ENCODE results near the gene VENTX. TPM values are rescaled to one million over a fixed set of nuclear protein-coding genes. Genes with fewer than 3 reads are reported as not detected.

VENTX gene
- total RNA-seq, 1 experiment from 2014 or later = not detected

DNA sequence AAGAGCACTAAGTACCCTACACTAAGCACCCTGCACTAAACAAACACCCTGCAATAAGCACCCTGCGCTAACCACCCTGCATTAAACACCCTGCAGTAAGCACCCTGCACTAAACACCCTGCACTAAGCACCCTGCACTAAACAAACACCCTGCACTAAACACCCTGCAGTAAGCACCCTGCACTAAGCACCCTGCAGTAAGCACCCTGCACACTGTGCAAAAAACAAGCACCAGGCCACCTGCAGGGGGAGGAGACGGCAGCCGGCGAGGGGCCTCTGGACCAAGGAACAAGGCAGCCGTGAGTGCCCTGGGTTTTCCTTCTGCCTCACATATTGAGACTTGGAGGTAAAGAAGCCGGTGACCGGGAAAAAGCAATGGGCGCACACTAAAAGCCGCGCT, 47.4 kb upstream of the VENTX start:
- Histone ChIP-seq H3K9me3 (ENCODE audit: control insufficient read depth, insufficient read depth, low read depth, low read length) (no peaks in the 10 kb centered on the region), H3K27me3 (ENCODE audit: control insufficient read depth, insufficient read depth, low read length) (peaks cover 8% of the 10 kb centered on the region), H3K36me3 (ENCODE audit: control insufficient read depth, insufficient read depth, low read length) (no peaks in the 10 kb centered on the region), H3K4me3 (ENCODE audit: low read depth in 2 of 2, low read length in 2 of 2) (no peak overlapping the region), H3K27ac (ENCODE audit: low read length) (no peak overlapping the region), H3K4me1 (ENCODE audit: control insufficient read depth, insufficient read depth, low read length) (no peaks in the 10 kb centered on the region)
- POLR2A ChIA-PET = no interaction called here
- in situ Hi-C loops (cut with HindIII; ENCODE audit: low pct_unique_long_range_greater_than_20kb, low sequenced_read_pairs) = no loop called here
- TF ChIP-seq, protein P1, sequence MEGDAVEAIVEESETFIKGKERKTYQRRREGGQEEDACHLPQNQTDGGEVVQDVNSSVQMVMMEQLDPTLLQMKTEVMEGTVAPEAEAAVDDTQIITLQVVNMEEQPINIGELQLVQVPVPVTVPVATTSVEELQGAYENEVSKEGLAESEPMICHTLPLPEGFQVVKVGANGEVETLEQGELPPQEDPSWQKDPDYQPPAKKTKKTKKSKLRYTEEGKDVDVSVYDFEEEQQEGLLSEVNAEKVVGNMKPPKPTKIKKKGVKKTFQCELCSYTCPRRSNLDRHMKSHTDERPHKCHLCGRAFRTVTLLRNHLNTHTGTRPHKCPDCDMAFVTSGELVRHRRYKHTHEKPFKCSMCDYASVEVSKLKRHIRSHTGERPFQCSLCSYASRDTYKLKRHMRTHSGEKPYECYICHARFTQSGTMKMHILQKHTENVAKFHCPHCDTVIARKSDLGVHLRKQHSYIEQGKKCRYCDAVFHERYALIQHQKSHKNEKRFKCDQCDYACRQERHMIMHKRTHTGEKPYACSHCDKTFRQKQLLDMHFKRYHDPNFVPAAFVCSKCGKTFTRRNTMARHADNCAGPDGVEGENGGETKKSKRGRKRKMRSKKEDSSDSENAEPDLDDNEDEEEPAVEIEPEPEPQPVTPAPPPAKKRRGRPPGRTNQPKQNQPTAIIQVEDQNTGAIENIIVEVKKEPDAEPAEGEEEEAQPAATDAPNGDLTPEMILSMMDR (IDR thresholded peaks at IDR 0.05) = no peak
- TF ChIP-seq REST (IDR thresholded peaks at IDR 0.05; ENCODE audit: insufficient read depth in 1 of 2, low read depth in 2 of 2, low read length in 1 of 2) (no peak), POLR2AphosphoS5 (IDR thresholded peaks at IDR 0.05; ENCODE audit: low read depth, low read length) (no peak), TCF7L2 (IDR thresholded peaks at IDR 0.05; ENCODE audit: low read depth, low read length) (no peak), SIN3A (IDR thresholded peaks at IDR 0.05; ENCODE audit: borderline replicate concordance, insufficient read depth, low read depth, low read length) (no peak)
- ATAC-seq = no peak
- CTCF ChIA-PET = no interaction called here
- intact Hi-C loops (cut with micrococcal nuclease; ENCODE audit: unreplicated experiment) = no loop called here
- no TSS peak for BruUV-seq (replicated peaks)
- no peak for DNase-seq (ENCODE audit: low read depth, low spot score)

GRCh38 chr10:133191651-133192050, 46.0 kb upstream of the VENTX start:
- intact Hi-C loops (cut with micrococcal nuclease; ENCODE audit: unreplicated experiment) (no loop called here), in situ Hi-C loops (cut with HindIII; ENCODE audit: low pct_unique_long_range_greater_than_20kb, low sequenced_read_pairs) (no loop called here)
- POLR2A ChIA-PET = no interaction called here
- DNase-seq (ENCODE audit: low read depth, low spot score) (no peak), ATAC-seq (no peak)
- CTCF ChIA-PET = no interaction called here
- no peak overlapping the region for H3K27ac ChIP-seq (ENCODE audit: low read length)
- no peaks in the 10 kb centered on the region for H3K9me3 ChIP-seq (ENCODE audit: control insufficient read depth, insufficient read depth, low read depth, low read length)
- H3K27me3 ChIP-seq (ENCODE audit: control insufficient read depth, insufficient read depth, low read length) = peaks cover 8% of the 10 kb centered on the region
- TF ChIP-seq, protein P1 (IDR thresholded peaks at IDR 0.05) = no peak
- no peak for TF ChIP-seq POLR2AphosphoS5 (IDR thresholded peaks at IDR 0.05; ENCODE audit: low read depth, low read length)
- no peak for TF ChIP-seq REST (IDR thresholded peaks at IDR 0.05; ENCODE audit: insufficient read depth in 1 of 2, low read depth in 2 of 2, low read length in 1 of 2)
- TF ChIP-seq TCF7L2 (IDR thresholded peaks at IDR 0.05; ENCODE audit: low read depth, low read length) = no peak
- no peak for TF ChIP-seq SIN3A (IDR thresholded peaks at IDR 0.05; ENCODE audit: borderline replicate concordance, insufficient read depth, low read depth, low read length)
- H3K4me3 ChIP-seq (ENCODE audit: low read depth in 2 of 2, low read length in 2 of 2) = no peak overlapping the region
- BruUV-seq (replicated peaks) = no TSS peak
- H3K36me3 ChIP-seq (ENCODE audit: control insufficient read depth, insufficient read depth, low read length) = no peaks in the 10 kb centered on the region
- no peaks in the 10 kb centered on the region for H3K4me1 ChIP-seq (ENCODE audit: control insufficient read depth, insufficient read depth, low read length)

Data from Panc1 (cell line).